AG09309 (cell line): Measurements from ENCODE around the gene RFX8.
A peak's percentile ranks its signal among the peaks of the same experiment; 100 is the strongest.

Experiments
- DNase-seq: peaks from one replicate; pipeline ENCODE4 v3.0.0-alpha.2; 2010; ENCODE audit warnings: low read depth
- H3K4me3 ChIP-seq: 2 replicates; pipeline ENCODE4 v1.5.1; 2011; ENCODE audit warnings: mild to moderate bottlenecking, low read depth, low read length, moderate library complexity; ENCODE audit not compliant: control insufficient read depth
- TF ChIP-seq, protein P1 (sequence below): IDR thresholded peaks from 2 replicates; pipeline ENCODE4 v1.5.1; 2011; ENCODE audit warnings: mild to moderate bottlenecking, low read depth, low read length, inconsistent platforms; ENCODE audit not compliant: insufficient read depth, control insufficient read depth; ENCODE audit errors: missing control alignments

Gene RFX8

DNA sequence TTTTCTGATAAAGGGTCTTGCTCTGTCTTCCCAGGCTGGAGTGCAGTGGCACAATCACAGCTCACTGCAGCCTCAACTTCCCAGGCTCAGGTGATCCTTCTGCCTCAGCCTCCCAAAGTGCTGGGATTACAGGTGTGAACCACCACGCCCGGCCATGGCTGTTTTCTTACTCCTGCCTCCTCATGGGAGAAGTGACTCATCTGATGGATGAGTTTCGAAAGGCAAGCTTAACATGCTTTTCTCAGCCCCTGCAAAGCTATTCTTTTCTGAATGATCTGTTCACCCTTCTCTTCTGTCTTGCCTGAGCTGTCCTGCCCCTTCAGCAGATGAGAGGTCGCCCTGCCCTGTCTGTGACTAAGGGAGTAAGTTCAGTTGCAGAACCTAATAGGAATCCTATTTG is 86.7 kb downstream of the RFX8 start:
- no peak for DNase-seq
- TF ChIP-seq, protein P1, sequence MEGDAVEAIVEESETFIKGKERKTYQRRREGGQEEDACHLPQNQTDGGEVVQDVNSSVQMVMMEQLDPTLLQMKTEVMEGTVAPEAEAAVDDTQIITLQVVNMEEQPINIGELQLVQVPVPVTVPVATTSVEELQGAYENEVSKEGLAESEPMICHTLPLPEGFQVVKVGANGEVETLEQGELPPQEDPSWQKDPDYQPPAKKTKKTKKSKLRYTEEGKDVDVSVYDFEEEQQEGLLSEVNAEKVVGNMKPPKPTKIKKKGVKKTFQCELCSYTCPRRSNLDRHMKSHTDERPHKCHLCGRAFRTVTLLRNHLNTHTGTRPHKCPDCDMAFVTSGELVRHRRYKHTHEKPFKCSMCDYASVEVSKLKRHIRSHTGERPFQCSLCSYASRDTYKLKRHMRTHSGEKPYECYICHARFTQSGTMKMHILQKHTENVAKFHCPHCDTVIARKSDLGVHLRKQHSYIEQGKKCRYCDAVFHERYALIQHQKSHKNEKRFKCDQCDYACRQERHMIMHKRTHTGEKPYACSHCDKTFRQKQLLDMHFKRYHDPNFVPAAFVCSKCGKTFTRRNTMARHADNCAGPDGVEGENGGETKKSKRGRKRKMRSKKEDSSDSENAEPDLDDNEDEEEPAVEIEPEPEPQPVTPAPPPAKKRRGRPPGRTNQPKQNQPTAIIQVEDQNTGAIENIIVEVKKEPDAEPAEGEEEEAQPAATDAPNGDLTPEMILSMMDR: no peak
- H3K4me3 ChIP-seq: no peak overlapping the region

- TF ChIP-seq, protein P1: peak; percentile 39
- peak within 1 kb of the TSS; percentile 43 for H3K4me3 ChIP-seq
- no peak for DNase-seq
Measured at GRCh38 chr2:101387151-101387834, 87.6 kb downstream of the RFX8 start, which contains the start of gene CREG2. Gene CREG2 (minus strand): TSS chr2:101387503. CDS start chr2:101387457, 46 bp downstream.

- no peak for DNase-seq
- peak overlapping the region; percentile 4 for H3K4me3 ChIP-seq
- TF ChIP-seq, protein P1: no peak
Measured at GRCh38 chr2:101386599-101387150, 88.2 kb downstream of the RFX8 start.

GRCh38 chr2:101383016-101383541 is 91.8 kb downstream of the RFX8 start:
- no peak for DNase-seq
- no peak overlapping the region for H3K4me3 ChIP-seq
- TF ChIP-seq, protein P1: no peak

DNA sequence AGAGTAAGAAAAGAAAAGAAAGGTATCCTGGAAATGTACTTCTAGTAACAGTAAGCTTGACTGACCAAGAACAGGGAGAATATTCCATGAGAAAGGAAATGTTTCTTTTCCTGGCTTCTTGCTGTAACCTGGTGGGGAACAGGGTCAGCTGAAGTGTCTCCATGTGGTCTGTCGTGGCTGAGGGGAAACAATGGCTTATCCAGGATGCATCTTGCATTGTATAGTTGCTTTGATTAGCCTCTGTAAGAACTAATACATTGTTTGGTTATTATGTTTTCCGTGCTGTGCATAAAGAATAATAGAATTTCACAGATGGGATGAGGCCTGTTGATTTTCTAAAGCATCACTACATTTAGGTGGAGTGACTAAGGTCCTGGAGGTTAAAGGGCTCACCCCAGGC is 92.5 kb downstream of the RFX8 start:
- no peak overlapping the region for H3K4me3 ChIP-seq
- TF ChIP-seq, protein P1: no peak
- no peak for DNase-seq

GRCh38 chr2:101380376-101380775 is 94.5 kb downstream of the RFX8 start:
- TF ChIP-seq, protein P1: no peak
- H3K4me3 ChIP-seq: no peak overlapping the region
- no peak for DNase-seq

- H3K4me3 ChIP-seq: no peak overlapping the region
- no peak for DNase-seq
- TF ChIP-seq, protein P1: no peak
Measured at GRCh38 chr2:101379091-101379490, 95.8 kb downstream of the RFX8 start.
